ENCODE results near the gene FNTB. TPM values are rescaled to one million over a fixed set of nuclear protein-coding genes. Genes with fewer than 3 reads are reported as not detected.
"Not testable (repeated sequence)": the region's sequence is repeated elsewhere in the genome, so short reads cannot be mapped to it uniquely, and the experiment has no call there.

Gene FNTB
- total RNA-seq, 1 donor from 2014 or later, result 40.7 TPM

DNA sequence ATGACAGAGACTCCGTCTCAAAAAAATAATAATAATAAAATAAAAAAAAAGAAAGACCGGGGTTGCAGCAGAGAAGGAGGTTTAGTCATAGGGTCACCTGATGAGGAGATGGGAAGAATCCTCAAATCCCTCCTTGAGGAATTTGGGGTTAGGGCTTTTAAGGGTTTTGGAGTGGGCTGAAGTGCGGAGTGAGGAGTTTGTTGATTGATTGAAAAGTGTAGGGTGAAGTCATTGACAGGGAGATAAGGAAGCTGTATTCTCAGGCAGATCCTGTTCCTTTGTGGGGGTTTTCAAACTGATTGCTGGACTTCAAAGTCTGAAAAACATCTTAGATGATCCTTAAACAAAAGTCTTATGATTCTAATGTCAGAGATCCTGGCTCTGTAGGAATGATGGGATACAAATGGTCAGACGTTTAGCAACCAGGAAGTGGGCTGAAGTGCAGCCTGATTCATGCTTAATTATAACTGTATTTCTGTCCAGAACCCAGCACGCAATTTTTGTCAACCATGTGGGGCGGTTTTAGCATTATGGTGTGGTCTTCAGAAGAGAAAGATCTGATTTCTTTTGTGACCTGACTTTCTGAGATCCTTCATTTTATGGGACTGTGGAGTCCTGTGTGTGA, 16.0 kb downstream of the FNTB start:
- ATAC-seq (no peak), DNase-seq (ENCODE audit: low spot score) (no peak)
- intact Hi-C loops (cut with DNase I), result no loop called here

DNA sequence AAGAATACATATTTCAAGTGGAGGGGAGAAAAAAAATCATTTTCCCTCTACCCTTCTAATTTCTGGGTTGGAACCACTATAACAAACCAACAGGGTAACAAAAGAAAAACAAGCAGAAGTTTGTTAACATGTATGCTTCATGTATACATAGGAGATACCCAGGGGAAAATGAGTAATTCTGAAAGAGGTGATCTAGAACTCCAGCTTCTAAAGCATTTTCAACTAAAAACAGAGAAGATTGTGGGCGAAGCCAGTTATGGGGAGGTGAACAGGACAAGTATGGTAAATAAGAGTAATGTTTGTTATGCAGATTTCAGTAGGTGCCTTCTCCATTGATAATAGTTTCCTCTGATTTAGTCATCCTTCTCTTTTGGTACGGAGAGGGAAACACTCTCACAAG, 16.7 kb downstream of the FNTB start:
- no peak for DNase-seq (ENCODE audit: low spot score)
- intact Hi-C loops (cut with DNase I), result no loop called here
- ATAC-seq, result no peak

DNA sequence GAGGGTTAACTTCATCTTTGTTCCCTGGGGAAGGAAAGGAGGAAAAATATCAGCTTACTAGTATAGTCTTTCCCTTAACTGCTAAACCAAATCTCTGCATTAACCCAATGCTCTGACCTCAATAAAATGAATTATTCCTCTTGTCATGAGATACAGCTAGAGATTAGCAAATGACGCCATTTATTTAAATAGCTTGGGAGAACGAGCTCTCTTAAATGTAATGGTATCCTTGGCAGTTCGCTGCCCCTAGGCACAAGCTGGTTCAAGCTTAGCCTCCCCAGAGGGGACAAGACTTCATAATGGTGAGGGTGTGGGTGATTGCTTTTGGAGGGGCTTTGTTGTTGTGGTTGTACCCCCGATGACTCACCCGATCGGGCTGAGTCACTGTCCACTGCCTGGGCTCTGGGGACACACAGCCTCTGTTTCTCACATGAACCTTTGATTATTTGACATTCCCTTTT, 19.6 kb downstream of the FNTB start:
- intact Hi-C loops (cut with DNase I), result no loop called here
- ATAC-seq (no peak), DNase-seq (ENCODE audit: low spot score) (no peak)

DNA sequence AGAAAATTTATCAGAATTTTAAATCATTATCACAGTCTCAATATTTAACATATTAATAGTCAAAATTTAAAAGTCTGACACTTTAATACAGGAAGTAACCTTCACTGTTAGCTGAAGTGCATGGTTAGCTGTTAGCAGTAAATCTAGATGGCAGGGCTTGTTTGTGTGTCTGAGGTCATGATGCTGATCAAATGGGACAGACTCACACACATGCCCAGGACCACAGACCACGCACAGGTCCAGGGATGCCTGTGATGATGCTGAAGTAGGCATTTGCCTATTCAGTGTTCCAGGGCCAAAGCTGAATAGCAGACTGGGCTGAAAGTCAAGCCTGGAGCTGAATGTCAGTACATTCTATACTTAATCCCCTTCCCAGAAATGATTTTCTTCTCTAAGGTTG, 20.5 kb downstream of the FNTB start:
- DNase-seq (ENCODE audit: low spot score) (no peak), ATAC-seq (no peak)
- intact Hi-C loops (cut with DNase I), result no loop called here

DNA sequence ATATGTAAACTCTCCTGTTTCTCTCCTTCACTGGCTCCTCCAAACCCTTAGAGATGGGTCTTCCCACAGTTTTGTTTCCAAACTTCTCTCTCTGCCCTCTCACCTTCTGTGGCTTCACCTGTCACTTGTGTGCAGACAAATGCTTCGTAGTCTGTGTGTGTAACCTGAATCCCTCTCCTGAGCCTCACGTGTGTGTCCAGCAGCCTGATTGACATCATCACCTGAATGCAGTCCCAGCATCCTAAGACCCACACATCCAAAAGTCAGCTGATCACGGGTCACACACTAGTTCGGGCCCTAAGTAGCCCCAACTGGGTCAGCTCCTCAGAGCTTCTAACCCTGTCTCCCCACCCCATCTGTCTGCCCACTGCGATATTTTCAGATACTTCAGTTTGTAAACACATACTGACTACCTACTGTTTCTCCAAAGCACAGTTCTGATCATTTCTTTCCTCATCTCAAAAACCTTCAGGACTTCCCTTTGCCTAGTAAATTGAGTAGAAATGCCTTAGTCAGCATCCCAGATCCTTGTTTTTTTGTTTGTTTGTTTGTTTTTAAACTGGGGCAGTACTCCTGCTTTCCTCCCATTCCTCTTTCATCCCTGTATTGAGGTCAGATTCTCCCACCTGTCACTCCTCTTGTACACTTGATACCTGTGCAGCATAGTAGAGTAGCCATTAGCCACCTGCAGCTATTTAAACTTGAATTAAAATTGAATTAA, 23.7 kb downstream of the FNTB start:
- intact Hi-C loops (cut with DNase I), result no loop called here
- no peak for ATAC-seq
- no peak for DNase-seq (ENCODE audit: low spot score)

DNA sequence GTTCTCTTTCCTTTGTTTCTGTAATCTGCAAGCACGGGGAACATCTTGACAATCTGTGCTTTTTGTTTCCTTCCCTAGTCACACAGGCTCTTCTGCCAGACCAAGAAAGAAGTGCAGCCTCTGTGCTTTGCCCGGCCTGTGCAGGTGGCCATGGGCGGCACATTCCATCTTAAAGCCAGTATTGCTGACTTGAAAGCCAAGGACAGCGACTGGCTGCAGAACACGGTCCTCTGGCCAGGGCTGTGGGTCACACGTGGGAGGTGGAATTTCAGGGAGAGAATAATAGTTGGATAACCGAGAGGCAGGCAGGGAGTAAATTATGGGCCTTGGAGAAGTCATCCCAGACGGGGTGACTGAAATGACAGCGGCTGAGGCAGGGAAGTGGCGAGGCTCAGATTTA, 24.8 kb downstream of the FNTB start:
- intact Hi-C loops (cut with DNase I), result no loop called here
- DNase-seq (ENCODE audit: low spot score), result no peak

DNA sequence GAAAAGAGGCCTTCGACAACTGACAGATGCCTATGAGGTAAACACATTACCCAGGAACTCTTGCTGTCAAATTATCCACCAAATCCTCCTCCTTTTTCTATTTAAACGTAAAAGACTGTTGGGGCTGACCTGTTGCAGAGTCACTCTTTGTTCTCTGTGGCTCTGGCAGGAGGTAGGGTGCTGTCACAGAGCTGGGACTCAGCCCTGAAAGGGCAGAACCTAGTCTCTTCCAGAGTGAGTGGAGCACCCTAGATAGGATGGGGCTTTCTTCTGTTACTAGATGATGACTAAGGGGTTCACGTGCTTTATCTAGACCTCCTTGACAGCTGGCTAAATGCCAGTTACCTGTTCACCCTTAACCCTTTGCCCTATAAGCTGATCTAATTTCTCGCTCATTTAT, 25.7 kb downstream of the FNTB start:
- ATAC-seq (no peak), DNase-seq (ENCODE audit: low spot score) (no peak)
- intact Hi-C loops (cut with DNase I), result no loop called here

More for the DNA sequence above, 24.8 kb downstream of the FNTB start:
- no peak for ATAC-seq

DNA sequence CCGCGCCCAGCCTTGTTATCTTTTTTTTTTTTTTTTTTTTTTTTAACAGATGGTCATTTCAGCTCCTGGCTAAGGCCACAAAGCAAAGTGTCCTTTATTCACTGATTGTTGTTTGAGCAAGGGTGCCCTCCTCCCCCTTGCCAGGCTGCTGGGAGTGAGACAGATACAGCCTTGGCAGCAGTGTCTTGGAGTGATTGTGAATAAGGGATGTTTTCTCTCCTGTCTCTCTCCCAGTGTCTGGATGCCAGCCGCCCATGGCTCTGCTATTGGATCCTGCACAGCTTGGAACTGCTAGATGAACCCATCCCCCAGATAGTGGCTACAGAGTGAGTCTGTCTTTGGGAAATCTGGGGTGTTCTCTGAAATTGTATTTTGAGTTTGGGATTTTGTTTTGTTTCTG, 28.7 kb downstream of the FNTB start:
- ATAC-seq (no peak), DNase-seq (ENCODE audit: low spot score) (no peak)
- intact Hi-C loops (cut with DNase I), result no loop called here

DNA sequence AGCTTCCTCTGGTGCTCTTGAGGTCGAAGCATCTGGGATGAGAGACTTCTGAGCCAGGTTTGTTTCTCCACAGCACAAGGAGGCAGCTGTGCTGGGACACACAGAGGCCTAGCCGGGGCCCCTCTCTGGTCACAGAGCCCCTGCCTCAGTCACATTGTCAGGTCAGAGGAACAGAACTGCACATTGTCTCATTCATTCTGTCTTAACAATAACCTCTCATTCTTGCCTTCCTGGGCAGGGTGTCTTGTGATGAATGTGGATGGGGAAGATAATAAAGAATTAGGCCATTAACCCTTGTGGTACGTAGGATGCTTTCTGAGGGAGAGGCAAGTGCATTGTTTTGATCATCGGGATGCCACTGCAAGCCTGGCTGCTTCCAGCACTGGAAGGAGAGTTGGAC, 29.8 kb downstream of the FNTB start:
- no peak for ATAC-seq
- intact Hi-C loops (cut with DNase I), result no loop called here

DNA sequence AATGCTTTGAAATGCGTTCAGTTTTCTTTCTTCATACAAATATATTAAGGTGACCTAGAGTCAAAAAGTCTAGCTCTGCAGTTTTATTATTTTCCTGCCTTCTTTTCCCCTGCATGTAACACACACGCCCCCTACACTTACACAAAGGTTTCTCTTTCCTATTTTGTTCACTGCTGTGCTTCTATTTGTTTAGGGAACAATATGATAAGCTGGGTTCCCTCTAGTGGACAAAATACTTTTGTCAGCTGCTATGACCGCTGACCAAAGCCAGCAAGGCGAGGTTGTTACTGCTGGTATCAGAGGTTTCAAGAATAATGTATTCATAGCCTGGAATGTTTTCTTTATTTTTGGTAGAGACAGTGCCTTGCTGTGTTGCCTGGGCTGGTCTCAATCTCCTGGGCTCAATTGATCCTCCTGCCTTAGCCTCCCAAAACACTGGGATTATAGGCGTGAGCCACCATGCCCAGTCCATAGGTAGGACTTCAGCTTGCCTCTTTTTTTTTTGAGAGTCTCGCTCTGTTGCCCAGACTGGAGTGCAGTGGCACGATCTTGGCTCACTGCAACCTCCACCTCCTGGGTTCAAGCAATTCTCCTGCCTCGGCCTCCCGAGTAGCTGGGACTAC, 33.4 kb downstream of the FNTB start:
- intact Hi-C loops (cut with DNase I), result no loop called here
- ATAC-seq (peak; percentile 87), DNase-seq (ENCODE audit: low spot score) (no peak)

More for the DNA sequence above, 29.8 kb downstream of the FNTB start:
- no peak for DNase-seq (ENCODE audit: low spot score)

DNA sequence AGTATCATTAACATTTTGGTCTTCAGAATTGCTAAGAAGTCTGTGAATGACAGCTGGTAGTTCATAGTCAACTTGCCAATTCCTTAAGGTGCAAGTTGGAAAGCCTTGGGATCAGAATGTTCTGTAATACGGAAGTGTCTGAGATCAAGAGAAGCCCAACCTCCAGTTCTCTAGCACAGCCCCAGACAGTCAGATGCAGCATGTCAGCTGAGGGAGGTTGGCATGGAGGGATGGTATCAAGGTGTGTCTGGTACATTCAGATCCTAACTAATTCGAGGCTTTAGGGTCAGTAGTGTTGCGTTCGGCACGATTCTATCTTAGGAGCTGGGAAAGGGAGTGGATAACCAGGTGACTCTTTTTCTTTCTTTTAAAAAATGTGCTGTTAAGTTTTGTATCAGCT, 38.3 kb downstream of the FNTB start:
- DNase-seq (ENCODE audit: low spot score) (no peak), ATAC-seq (peak; percentile 30)
- intact Hi-C loops (cut with DNase I), result no loop called here

DNA sequence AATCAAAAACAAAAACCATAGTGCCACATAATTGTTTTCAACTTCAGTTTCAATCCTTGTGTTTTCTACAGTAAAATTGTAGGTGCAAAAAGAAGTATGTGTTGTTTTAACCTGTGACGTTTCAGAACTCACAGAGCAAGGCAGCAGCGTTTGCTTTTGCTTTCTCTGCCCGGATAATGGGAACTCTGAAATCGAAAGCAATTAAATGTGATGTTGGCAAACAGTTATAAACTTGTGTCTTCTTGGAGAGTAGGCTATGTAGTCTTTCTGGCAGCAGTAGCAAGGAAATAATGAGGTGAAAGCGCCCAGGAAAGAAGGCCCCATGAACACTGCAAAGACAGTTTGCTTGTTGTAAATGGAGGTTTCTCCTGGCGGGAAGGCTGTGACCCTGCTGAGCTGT, 39.1 kb downstream of the FNTB start:
- intact Hi-C loops (cut with DNase I), result no loop called here
- ATAC-seq (no peak), DNase-seq (ENCODE audit: low spot score) (no peak)

DNA sequence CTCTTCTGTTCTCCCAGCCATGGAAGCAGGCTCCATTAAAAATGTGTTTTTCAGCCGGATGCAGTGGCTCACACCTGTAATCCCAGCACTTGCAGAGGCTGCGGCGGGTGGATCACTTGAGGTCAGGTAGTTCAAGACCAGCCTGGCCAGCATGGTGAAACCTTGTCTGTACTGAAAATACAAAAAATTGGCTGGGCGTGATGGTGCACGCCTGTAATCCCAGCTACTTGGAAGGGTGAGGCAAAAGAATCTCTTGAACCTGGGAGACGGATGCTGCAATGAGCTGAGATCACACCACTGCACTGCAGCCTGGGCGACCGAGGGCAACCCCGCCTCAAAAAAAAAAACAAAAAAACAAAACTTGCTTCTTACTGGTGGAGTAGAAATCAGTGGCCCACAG, 39.8 kb downstream of the FNTB start:
- DNase-seq (ENCODE audit: low spot score), result no peak
- intact Hi-C loops (cut with DNase I), result no loop called here

DNA sequence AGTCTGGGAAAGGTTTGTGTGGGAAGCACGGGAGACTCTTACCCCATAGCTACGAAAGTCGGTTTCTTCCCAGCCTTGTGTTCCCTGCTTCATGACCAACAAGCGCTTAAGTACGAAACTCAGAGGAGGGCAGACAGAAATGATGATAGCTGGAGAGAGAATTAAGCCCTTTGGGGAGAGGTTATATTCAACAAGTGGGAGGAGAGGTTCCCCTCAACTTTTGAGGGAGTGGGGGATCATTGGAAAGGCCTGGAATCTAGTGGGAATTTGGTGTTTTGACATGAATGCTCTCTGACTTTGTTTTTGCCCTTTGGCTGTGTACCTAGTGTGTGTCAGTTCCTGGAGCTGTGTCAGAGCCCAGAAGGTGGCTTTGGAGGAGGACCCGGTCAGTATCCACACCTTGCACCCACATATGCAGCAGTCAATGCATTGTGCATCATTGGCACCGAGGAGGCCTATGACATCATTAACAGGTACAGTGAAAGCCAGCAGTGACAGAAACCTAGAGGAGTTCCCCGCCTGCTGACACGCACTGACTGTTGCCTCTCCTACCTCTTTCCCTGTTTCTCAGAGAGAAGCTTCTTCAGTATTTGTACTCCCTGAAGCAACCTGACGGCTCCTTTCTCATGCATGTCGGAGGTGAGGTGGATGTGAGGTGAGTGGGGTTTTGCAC, 40.6 kb downstream of the FNTB start:
- intact Hi-C loops (cut with DNase I), result no loop called here
- ATAC-seq (no peak), DNase-seq (ENCODE audit: low spot score) (no peak)

More for the DNA sequence above, 39.8 kb downstream of the FNTB start:
- no peak for ATAC-seq

DNA sequence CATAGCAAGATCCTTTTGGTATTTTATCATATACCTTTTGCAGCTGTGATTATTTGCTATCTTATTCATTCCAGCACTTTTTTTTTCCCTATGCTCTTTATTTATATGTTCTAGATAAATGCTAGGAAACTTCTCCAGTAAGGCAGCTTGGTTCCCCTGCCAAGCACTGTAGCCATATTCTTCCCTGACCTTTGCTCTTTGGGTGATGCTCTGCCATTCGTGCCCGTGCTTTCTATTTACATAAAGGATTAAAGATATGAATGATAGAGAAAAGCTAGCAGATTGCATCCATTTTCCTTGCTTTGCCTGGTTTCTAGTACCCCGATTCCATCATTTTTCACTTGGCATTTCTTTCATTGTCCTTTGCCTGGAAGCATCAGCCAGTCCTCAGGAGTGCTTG, 42.2 kb downstream of the FNTB start:
- intact Hi-C loops (cut with DNase I), result no loop called here
- no peak for DNase-seq (ENCODE audit: low spot score)
- no peak for ATAC-seq

DNA sequence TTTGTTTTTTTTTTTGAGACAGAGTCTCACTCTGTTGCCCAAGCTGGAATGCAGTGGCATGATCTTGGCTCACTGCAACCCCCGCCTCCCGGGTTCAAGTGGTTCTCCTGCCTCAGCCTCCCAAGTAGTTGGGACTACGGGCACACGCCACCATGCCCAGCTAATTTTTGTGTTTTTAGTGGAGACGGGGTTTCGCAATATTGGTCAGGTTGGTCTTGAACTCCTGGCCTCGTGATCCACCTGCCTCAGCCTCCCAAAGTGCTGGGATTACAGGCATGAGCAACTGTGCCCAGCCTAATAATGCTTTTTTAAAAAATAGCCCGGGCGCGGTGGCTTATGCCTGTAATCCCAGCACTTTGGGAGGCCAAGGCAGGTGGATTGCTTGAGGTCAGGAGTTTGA, 44.6 kb downstream of the FNTB start:
- intact Hi-C loops (cut with DNase I); DNase-seq (ENCODE audit: low spot score); ATAC-seq: not testable (repeated sequence)

DNA sequence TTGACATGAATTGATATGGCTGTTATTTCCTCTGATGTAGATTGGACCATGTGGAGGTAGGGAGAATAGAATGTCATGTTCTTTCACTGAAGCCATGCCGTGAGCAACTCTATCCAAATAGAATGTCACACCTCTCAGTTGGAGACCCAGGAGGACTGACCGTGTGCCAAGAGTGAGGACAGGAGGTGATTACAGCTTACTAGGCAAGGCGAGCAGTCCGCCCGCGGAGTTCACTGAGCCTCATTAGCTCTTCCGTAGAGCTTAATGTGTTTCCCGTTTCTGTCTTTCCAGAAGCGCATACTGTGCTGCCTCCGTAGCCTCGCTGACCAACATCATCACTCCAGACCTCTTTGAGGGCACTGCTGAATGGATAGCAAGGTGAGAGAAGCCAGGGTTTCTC, 45.6 kb downstream of the FNTB start:
- DNase-seq (ENCODE audit: low spot score), result no peak
- ATAC-seq, result no peak
- intact Hi-C loops (cut with DNase I), result no loop called here

DNA sequence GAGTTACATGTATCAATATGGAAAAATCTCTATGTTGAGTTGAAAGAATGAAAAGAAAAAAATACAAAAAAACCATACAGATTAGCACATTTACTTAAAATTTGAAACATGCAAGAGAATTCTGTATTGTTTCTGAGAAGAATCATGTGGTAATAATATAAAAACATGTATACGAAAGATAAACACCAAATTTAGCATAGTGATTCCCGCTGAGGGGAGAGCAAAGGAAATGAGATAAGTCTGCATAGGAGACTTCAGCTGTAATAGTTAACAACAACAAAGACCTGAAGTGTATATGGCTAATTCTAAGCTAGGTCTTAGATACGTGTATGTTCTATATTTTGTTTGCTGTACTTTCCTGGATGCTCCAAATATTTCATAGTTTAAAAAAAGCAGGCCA, 46.5 kb downstream of the FNTB start:
- ATAC-seq (no peak), DNase-seq (ENCODE audit: low spot score) (no peak)
- intact Hi-C loops (cut with DNase I), result no loop called here

DNA sequence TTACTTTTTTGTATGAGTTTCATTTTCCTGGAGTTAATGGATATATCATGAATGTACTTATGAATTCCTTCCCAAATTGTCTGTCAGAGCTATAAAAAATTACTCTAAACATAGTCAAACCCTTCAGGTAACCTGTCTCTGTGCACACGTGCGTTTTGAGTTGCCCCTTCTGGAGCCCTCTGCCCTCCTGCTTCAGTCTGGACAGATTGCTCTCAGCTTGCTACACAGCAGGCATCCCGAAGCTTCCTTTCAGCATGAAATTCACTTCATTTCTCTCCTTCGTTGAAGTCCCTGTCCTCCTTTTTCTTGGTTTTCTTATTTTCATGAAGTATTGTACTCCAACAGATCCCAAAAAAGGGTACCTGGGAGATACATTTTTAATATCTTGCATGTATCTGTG, 47.3 kb downstream of the FNTB start:
- intact Hi-C loops (cut with DNase I), result no loop called here
- DNase-seq (ENCODE audit: low spot score), result no peak
- no peak for ATAC-seq

DNA sequence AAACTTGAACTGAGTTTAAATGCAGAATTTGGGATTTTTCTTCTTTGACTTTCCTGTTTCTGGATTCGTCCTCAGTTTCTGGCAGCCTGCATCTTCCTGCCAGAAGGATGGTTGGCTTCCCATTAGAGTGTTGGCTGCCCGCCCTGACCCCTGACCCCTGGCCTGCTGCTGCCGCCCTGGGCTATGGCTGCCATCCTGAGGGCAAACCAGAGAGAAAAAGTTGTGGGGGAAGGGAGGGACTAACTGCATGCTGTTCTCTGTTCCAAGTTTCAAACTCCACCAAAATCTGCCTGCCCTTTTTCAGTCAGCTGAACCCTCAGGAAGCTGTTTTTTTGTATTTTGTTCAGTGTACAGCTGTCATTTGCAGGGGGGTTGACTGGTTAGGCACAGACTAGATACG, 48.4 kb downstream of the FNTB start:
- peak; percentile 86 for ATAC-seq
- intact Hi-C loops (cut with DNase I), result no loop called here
- peak; percentile 88 for DNase-seq (ENCODE audit: low spot score)
